Measurements from ENCODE around the gene CAMK2N1. TPM values are rescaled to one million over a fixed set of nuclear protein-coding genes. Genes with fewer than 3 reads are reported as not detected.

Gene CAMK2N1
- total RNA-seq, 2 donors from 2014 or later, result 10.2 to 16.2 TPM

GRCh38 chr1:20530901-20531300 lies 44.9 kb upstream of the CAMK2N1 start:
- Histone ChIP-seq H3K4me3 (ENCODE audit: low read length) (no peak overlapping the region), H3K27ac (ENCODE audit: low read depth, low read length) (no peak overlapping the region), H3K9me3 (ENCODE audit: control insufficient read depth, low read length) (no peaks in the 10 kb centered on the region), H3K9ac (ENCODE audit: extremely low read depth, low read length, poor library complexity, severe bottlenecking) (no peak overlapping the region), H3K4me1 (ENCODE audit: control insufficient read depth, insufficient read depth, low read length) (peaks cover 3% of the 10 kb centered on the region), H3K27me3 (ENCODE audit: control insufficient read depth, insufficient read depth, low read length, poor library complexity, severe bottlenecking) (peaks cover 61% of the 10 kb centered on the region), H3K36me3 (ENCODE audit: control insufficient read depth, insufficient read depth, low read length) (no peaks in the 10 kb centered on the region)
- TF ChIP-seq CTCF (conservative IDR thresholded peaks at IDR 0.05), result no peak
- Mint-ChIP-seq H3K36me3 (ENCODE audit: low read depth) (no peaks in the 10 kb centered on the region), H3K27me3 (ENCODE audit: insufficient read depth) (peaks cover 62% of the 10 kb centered on the region), H3K4me1 (peaks cover 4% of the 10 kb centered on the region), H3K4me3 (no peak overlapping the region), H3K27ac (no peak overlapping the region), H3K9me3 (no peaks in the 10 kb centered on the region)
- WGBS, 2 experiments (ENCODE audit: insufficient coverage in 1 of 2, insufficient read length in 1 of 2), result 70 to 78% methylated on average over 4 to 6 of the region's 6 CpGs
- no peak for DNase-seq

- Histone ChIP-seq H3K36me3 (ENCODE audit: control insufficient read depth, insufficient read depth, low read length) (no peaks in the 10 kb centered on the region), H3K27ac (ENCODE audit: low read depth, low read length) (no peak overlapping the region), H3K9me3 (ENCODE audit: control insufficient read depth, low read length) (no peaks in the 10 kb centered on the region), H3K4me1 (ENCODE audit: control insufficient read depth, insufficient read depth, low read length) (peaks cover 3% of the 10 kb centered on the region), H3K27me3 (ENCODE audit: control insufficient read depth, insufficient read depth, low read length, poor library complexity, severe bottlenecking) (peaks cover 56% of the 10 kb centered on the region), H3K9ac (ENCODE audit: extremely low read depth, low read length, poor library complexity, severe bottlenecking) (no peak overlapping the region), H3K4me3 (ENCODE audit: low read length) (no peak overlapping the region)
- no peak overlapping the region for H3K4me3 Mint-ChIP-seq
- H3K9me3 Mint-ChIP-seq, result no peaks in the 10 kb centered on the region
- 76 to 80% methylated on average over 6 to 8 of the region's 8 CpGs for WGBS, 2 experiments (ENCODE audit: insufficient coverage in 1 of 2, insufficient read length in 1 of 2)
- peaks cover 60% of the 10 kb centered on the region for H3K27me3 Mint-ChIP-seq (ENCODE audit: insufficient read depth)
- no peaks in the 10 kb centered on the region for H3K36me3 Mint-ChIP-seq (ENCODE audit: low read depth)
- TF ChIP-seq CTCF (conservative IDR thresholded peaks at IDR 0.05), result no peak
- no peak for DNase-seq
- H3K27ac Mint-ChIP-seq, result no peak overlapping the region
- peaks cover 4% of the 10 kb centered on the region for H3K4me1 Mint-ChIP-seq
These were observed 44.3 kb upstream of the CAMK2N1 start for GRCh38 chr1:20530306-20530705.

DNA sequence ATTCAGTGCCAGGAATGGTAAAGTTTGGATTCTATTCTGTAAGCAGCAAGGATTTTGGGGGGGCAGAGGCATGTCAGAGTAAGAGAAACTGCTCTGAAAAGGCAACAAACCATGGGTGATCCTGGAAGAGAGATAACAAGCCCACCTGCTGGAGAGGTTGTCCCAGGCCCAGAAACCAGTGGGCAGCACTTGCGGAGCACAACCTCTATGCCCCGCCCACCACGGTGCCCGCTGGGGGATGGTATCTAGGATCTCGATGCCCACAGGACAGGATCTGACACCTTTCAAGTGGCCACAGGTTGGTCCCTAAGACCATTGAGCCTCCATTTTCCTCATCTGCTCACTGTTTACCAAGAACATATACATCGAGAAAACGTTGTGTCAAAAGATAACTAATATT lies 42.2 kb upstream of the CAMK2N1 start:
- H3K9ac ChIP-seq (ENCODE audit: extremely low read depth, low read length, poor library complexity, severe bottlenecking), result no peak overlapping the region
- DNase-seq, result peak; percentile 59
- 68 to 74% methylated on average over 7 of the region's 7 CpGs for WGBS, 2 experiments (ENCODE audit: insufficient coverage in 1 of 2, insufficient read length in 1 of 2)
- H3K4me1 Mint-ChIP-seq, result peaks cover 4% of the 10 kb centered on the region
- no peaks in the 10 kb centered on the region for H3K36me3 Mint-ChIP-seq (ENCODE audit: low read depth)
- H3K9me3 ChIP-seq (ENCODE audit: control insufficient read depth, low read length), result no peaks in the 10 kb centered on the region
- H3K27me3 Mint-ChIP-seq (ENCODE audit: insufficient read depth), result peaks cover 59% of the 10 kb centered on the region
- no peak overlapping the region for H3K27ac ChIP-seq (ENCODE audit: low read depth, low read length)
- H3K4me3 ChIP-seq (ENCODE audit: low read length), result no peak overlapping the region
- H3K9me3 Mint-ChIP-seq, result no peaks in the 10 kb centered on the region
- H3K4me1 ChIP-seq (ENCODE audit: control insufficient read depth, insufficient read depth, low read length), result no peaks in the 10 kb centered on the region
- H3K27me3 ChIP-seq (ENCODE audit: control insufficient read depth, insufficient read depth, low read length, poor library complexity, severe bottlenecking), result peaks cover 46% of the 10 kb centered on the region
- TF ChIP-seq CTCF (conservative IDR thresholded peaks at IDR 0.05), result no peak
- no peak overlapping the region for H3K4me3 Mint-ChIP-seq
- H3K27ac Mint-ChIP-seq, result no peak overlapping the region
- H3K36me3 ChIP-seq (ENCODE audit: control insufficient read depth, insufficient read depth, low read length), result no peaks in the 10 kb centered on the region

All from endodermal cell (in vitro differentiated cells).